Measurements from ENCODE around the gene ARL9.

The ARL9 gene

DNA sequence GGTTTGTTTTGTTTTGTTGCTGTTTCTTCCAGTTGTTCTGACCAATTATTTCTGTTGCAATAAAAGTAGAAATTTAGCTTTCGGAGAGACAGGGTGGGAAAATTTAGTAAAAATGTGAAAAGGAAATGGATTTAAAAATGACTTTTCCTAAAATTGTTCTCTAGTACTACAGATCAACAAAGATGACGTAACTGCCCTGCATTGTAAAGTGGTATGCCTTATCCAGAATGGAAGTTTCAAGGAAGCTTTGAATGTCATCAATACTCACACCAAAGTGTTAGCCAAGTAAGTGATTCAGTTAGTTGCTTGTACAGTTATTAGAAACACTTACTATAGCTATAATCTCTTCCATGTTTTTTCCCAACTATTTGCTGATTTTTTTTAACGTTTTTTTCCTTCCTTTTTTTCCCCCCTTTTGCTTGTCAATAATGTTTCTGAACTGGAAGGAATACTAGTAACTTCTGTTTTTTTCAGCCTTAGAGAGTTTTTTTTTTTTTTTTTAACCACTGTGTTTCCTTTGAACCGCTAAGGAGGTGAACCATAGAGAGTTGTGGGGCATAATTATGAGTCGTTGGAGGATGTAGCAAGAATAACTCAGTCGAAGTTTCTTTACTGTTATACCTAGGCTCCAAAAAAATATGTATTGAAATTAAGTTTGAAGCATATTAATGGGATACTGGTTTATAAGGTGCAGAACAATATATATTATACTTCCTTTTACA lies 35.9 kb upstream of the ARL9 start:
- Histone ChIP-seq H3K27me3 (ENCODE audit: insufficient read depth, low read length) (no peaks in the 10 kb centered on the region), H3K36me3 (ENCODE audit: insufficient read depth, low read depth, low read length) (peaks cover 49% of the 10 kb centered on the region), H3K27ac (ENCODE audit: low read length) (no peak overlapping the region), H3K4me3 (ENCODE audit: low read length) (peak overlapping the region; percentile 92; the same call in 1 of the 2 replicates), H3K9ac (ENCODE audit: low read depth, low read length) (peak overlapping the region; percentile 92; the same call in 1 of the 2 replicates), H3K9me3 (ENCODE audit: insufficient read depth, low read depth, low read length) (no peaks in the 10 kb centered on the region), H3K4me1 (ENCODE audit: insufficient read depth, low read length) (peaks cover 6% of the 10 kb centered on the region; the same call in 1 of the 2 replicates)

DNA sequence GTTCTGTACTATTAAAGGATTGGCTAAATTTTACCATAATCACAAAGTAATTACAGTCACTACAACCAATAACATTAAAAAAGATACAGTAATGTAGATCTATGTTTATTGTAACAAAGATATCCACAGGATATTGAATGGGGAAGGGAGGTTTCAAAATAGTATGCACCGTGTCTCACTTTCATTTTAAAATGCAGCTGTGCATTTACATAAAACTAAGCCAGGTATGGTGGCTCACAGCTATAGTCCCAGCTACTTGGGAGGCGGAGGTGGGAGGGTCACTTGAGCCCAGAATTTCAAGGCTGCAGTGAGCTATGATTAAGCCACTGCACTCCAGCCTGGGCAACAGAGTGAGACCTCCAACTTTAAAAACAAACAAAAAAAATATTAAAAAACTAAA lies 29.7 kb upstream of the ARL9 start:
- no peaks in the 10 kb centered on the region for H3K9me3 ChIP-seq (ENCODE audit: insufficient read depth, low read depth, low read length)
- peaks cover 96% of the 10 kb centered on the region for H3K36me3 ChIP-seq (ENCODE audit: insufficient read depth, low read depth, low read length)
- no peak overlapping the region for H3K27ac ChIP-seq (ENCODE audit: low read length)
- no peak overlapping the region for H3K4me3 ChIP-seq (ENCODE audit: low read length)
- H3K4me1 ChIP-seq (ENCODE audit: insufficient read depth, low read length): no peaks in the 10 kb centered on the region
- no peak overlapping the region for H3K9ac ChIP-seq (ENCODE audit: low read depth, low read length)
- H3K27me3 ChIP-seq (ENCODE audit: insufficient read depth, low read length): no peaks in the 10 kb centered on the region

DNA sequence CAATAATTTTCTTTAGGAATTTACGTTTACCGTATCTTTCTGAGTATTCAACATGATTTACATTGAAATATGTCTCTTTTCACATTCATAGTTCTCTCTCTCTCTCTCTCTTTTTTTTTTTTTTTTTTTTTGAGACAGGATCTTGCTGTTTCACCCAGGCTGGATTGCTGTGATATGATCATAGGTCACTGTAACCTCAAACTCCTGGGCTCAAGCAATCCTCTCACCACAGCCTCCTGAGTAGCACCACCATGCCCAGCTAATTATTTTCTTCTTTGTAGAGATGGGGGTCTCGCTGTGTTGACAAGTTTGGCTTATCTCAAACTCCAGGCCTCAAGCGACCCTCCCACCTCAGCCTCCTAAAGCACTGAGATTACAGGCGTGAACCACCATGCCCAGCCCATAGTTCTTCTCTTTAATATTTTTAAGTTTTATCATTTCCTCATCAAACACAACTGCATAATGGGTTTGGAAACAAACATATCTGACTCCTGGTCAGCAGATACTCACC lies 28.3 kb upstream of the ARL9 start:
- H3K4me1 ChIP-seq (ENCODE audit: insufficient read depth, low read length): no peaks in the 10 kb centered on the region
- no peak overlapping the region for H3K27ac ChIP-seq (ENCODE audit: low read length)
- peaks cover 88% of the 10 kb centered on the region for H3K36me3 ChIP-seq (ENCODE audit: insufficient read depth, low read depth, low read length)
- H3K9ac ChIP-seq (ENCODE audit: low read depth, low read length): no peak overlapping the region
- H3K9me3 ChIP-seq (ENCODE audit: insufficient read depth, low read depth, low read length): no peaks in the 10 kb centered on the region
- no peaks in the 10 kb centered on the region for H3K27me3 ChIP-seq (ENCODE audit: insufficient read depth, low read length)
- H3K4me3 ChIP-seq (ENCODE audit: low read length): no peak overlapping the region

DNA sequence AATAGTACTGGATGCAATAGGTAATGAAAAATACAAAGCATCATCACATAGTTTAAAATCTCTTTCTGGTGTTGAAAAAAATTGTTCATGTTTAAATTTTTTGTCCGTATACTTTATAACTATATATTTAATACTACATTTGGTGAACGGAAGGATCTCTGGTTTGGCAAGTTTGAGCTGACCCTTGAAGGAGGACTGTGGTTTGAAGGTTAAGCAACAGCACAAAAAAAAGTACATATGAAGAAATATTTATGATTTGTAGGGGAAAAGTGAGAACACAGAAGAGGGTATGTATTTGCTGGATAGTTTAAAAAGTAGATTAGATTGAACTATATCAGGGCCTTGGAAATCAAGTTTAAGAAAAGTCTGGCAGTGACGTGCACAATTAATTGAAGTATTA lies 24.9 kb upstream of the ARL9 start:
- H3K4me1 ChIP-seq (ENCODE audit: insufficient read depth, low read length): no peaks in the 10 kb centered on the region
- no peak overlapping the region for H3K27ac ChIP-seq (ENCODE audit: low read length)
- H3K9me3 ChIP-seq (ENCODE audit: insufficient read depth, low read depth, low read length): no peaks in the 10 kb centered on the region
- H3K9ac ChIP-seq (ENCODE audit: low read depth, low read length): no peak overlapping the region
- H3K4me3 ChIP-seq (ENCODE audit: low read length): no peak overlapping the region
- H3K27me3 ChIP-seq (ENCODE audit: insufficient read depth, low read length): no peaks in the 10 kb centered on the region
- peaks cover 92% of the 10 kb centered on the region for H3K36me3 ChIP-seq (ENCODE audit: insufficient read depth, low read depth, low read length)

DNA sequence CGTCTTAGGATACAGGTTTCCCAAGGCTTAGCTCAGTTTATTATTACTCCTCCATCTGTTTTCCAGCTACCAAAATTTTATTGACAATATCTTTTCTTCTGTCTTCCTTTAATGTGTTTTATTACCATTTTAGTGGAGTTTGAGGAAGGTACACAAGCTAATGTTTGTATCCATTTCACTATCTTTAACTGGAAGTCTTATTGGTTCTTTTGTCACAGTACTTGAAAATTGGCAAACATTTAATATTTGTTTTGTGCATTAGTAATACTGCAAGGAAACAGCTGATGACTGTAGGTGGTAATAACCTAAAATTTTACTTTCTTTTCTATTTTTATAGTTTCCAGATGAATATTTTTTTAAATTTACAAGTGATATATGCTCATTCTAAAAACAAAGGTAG lies 9.3 kb upstream of the ARL9 start:
- H3K4me3 ChIP-seq (ENCODE audit: low read length): no peak overlapping the region
- no peak overlapping the region for H3K9ac ChIP-seq (ENCODE audit: low read depth, low read length)
- H3K9me3 ChIP-seq (ENCODE audit: insufficient read depth, low read depth, low read length): no peaks in the 10 kb centered on the region
- no peak overlapping the region for H3K27ac ChIP-seq (ENCODE audit: low read length)
- no peaks in the 10 kb centered on the region for H3K4me1 ChIP-seq (ENCODE audit: insufficient read depth, low read length)
- H3K27me3 ChIP-seq (ENCODE audit: insufficient read depth, low read length): no peaks in the 10 kb centered on the region
- H3K36me3 ChIP-seq (ENCODE audit: insufficient read depth, low read depth, low read length): peaks cover 85% of the 10 kb centered on the region

DNA sequence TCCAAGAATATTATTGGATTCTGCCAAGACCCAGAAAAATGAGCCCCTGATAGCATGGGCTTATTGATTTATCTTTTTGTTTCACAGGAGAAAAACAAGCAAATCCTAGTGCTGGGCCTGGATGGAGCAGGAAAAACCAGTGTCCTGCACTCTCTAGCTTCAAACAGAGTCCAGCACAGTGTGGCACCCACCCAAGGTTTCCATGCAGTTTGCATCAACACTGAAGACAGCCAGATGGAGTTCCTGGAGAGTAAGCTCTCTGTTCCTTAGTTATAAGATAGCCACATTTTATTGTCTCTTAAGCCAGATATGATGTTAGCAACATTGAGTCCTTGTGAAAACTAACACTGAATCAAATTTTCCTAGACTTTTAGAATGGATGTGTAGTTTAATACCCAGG lies 5.5 kb downstream of the ARL9 start:
- H3K27ac ChIP-seq (ENCODE audit: low read length): no peak overlapping the region
- no peaks in the 10 kb centered on the region for H3K9me3 ChIP-seq (ENCODE audit: insufficient read depth, low read depth, low read length)
- H3K36me3 ChIP-seq (ENCODE audit: insufficient read depth, low read depth, low read length): no peaks in the 10 kb centered on the region
- H3K4me1 ChIP-seq (ENCODE audit: insufficient read depth, low read length): no peaks in the 10 kb centered on the region
- H3K27me3 ChIP-seq (ENCODE audit: insufficient read depth, low read length): peaks cover 15% of the 10 kb centered on the region
- no peak overlapping the region for H3K4me3 ChIP-seq (ENCODE audit: low read length)
- no peak overlapping the region for H3K9ac ChIP-seq (ENCODE audit: low read depth, low read length)

DNA sequence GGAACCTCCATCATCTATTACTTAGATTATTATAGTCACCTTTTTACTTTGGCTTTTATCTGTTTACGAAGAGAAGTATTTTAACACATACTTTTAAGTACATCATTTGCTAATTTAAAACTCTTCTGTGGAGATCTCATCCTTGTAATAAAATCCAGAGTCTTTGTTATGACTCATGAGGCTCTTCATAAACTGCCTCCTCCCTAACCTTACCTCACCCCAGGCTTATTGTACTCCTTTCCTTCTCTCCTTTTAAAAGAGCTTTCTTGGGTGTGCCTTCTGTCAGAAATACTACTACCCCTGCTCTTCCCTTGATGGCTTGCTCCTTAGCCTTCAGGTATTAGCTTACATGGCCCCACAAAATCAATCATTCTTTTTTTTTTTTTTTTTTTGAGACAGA lies 6.6 kb downstream of the ARL9 start:
- Histone ChIP-seq H3K36me3 (ENCODE audit: insufficient read depth, low read depth, low read length) (no peaks in the 10 kb centered on the region), H3K27me3 (ENCODE audit: insufficient read depth, low read length) (peaks cover 5% of the 10 kb centered on the region), H3K9ac (ENCODE audit: low read depth, low read length) (no peak overlapping the region), H3K4me1 (ENCODE audit: insufficient read depth, low read length) (no peaks in the 10 kb centered on the region), H3K9me3 (ENCODE audit: insufficient read depth, low read depth, low read length) (no peaks in the 10 kb centered on the region), H3K27ac (ENCODE audit: low read length) (no peak overlapping the region), H3K4me3 (ENCODE audit: low read length) (no peak overlapping the region)

DNA sequence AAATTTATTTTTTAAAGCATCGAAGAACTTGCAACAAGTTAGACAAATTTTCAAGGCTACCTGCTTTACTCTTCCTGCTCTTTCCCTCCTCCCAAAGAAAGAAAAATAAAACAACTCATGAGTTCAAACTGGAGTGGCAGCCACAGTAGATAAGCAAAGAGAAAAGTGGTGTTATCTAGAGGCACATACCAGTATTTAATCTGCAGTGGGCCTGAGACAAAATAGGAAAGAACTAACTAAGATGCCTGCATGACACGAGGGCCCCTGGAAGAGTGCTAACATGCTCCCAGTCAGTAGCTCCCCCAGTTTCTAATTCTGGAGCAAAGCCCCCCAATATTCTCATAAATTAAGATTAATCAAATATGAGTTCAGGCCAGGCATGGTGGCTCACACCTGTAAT lies 7.9 kb downstream of the ARL9 start:
- Histone ChIP-seq H3K36me3 (ENCODE audit: insufficient read depth, low read depth, low read length) (no peaks in the 10 kb centered on the region), H3K27me3 (ENCODE audit: insufficient read depth, low read length) (no peaks in the 10 kb centered on the region), H3K9me3 (ENCODE audit: insufficient read depth, low read depth, low read length) (no peaks in the 10 kb centered on the region), H3K4me1 (ENCODE audit: insufficient read depth, low read length) (no peaks in the 10 kb centered on the region), H3K4me3 (ENCODE audit: low read length) (no peak overlapping the region), H3K9ac (ENCODE audit: low read depth, low read length) (no peak overlapping the region), H3K27ac (ENCODE audit: low read length) (no peak overlapping the region)

DNA sequence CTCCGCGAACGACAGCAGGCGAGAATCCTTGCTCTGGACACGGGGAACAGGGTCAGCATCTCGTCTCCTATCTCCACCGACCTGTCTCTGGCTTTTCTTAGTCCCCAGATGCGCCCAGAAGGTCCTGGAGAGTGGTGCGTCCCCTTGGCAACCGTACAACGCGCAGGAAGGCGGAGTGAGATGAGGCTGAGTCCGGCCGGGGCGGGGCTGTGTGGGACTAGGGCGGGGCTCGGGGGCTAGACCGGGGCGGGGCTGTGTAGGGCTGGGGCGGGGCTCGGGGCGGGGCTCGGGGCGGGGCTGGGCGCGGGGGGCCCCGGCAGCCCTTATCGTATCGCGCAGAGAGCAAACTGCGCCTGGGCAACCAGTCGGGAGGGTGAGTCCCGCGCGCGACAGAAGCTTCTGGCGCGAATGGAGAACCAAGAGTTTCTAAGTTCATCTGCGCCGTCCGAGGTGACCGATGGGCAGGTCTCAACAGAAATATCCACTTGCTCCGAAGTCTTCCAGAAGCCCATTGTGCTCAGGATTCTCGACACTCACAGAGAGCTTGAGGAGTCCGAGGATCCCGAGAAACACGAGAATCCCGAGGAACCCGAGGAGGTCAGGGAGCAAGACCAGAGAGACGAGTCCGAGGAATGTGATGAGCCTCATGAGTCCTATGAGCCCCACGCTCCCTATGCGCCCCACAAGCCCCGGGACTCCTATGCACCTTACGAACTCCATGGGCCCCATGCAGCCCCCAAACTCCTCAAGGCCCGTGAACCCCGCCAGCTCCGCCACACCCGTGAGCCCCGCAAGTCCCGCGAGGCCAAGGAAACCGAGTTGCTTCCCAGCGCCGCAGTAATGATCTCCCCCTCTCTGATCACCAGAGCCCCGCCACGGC lies 24.9 kb downstream of the ARL9 start:
- Histone ChIP-seq H3K4me3 (ENCODE audit: low read length) (peak overlapping the region; percentile 91), H3K36me3 (ENCODE audit: insufficient read depth, low read depth, low read length) (no peaks in the 10 kb centered on the region), H3K9me3 (ENCODE audit: insufficient read depth, low read depth, low read length) (no peaks in the 10 kb centered on the region), H3K4me1 (ENCODE audit: insufficient read depth, low read length) (no peaks in the 10 kb centered on the region), H3K9ac (ENCODE audit: low read depth, low read length) (peak overlapping the region; percentile 71; the same call in 1 of the 2 replicates), H3K27me3 (ENCODE audit: insufficient read depth, low read length) (peaks cover 57% of the 10 kb centered on the region), H3K27ac (ENCODE audit: low read length) (no peak overlapping the region)

DNA sequence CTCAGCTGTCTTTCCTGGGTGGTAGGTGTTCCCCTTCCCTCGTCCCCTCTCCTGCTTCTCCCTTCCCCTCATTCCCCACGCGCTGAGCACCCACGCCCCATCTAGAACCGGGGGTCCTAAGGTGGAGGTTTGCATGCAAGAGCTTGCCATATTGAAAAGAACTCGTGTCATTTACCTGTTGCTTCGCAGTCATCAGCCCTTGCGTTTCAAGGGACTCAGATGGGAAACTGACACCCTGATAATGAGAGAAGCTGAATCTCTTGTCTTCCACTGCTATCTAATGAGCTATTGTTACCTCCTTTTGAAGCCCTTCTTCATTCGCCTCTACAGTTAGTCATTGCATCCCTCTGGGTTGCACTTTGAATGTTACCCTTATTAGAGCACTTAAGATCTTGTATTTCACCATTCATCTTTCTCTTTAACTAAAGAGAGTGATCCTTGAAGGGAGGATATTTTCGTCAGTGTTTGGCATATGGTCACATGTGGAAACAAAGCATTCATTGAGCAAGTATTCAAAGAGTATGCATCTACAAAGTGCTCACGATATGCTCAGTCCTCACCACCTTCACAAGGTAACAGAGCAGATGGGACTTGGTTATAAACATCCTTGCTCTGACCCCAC lies 25.7 kb downstream of the ARL9 start:
- Histone ChIP-seq H3K4me1 (ENCODE audit: insufficient read depth, low read length) (no peaks in the 10 kb centered on the region), H3K4me3 (ENCODE audit: low read length) (peak overlapping the region; percentile 91), H3K27ac (ENCODE audit: low read length) (no peak overlapping the region), H3K36me3 (ENCODE audit: insufficient read depth, low read depth, low read length) (no peaks in the 10 kb centered on the region), H3K27me3 (ENCODE audit: insufficient read depth, low read length) (peaks cover 57% of the 10 kb centered on the region), H3K9me3 (ENCODE audit: insufficient read depth, low read depth, low read length) (no peaks in the 10 kb centered on the region), H3K9ac (ENCODE audit: low read depth, low read length) (peak overlapping the region; percentile 71; the same call in 1 of the 2 replicates)

DNA sequence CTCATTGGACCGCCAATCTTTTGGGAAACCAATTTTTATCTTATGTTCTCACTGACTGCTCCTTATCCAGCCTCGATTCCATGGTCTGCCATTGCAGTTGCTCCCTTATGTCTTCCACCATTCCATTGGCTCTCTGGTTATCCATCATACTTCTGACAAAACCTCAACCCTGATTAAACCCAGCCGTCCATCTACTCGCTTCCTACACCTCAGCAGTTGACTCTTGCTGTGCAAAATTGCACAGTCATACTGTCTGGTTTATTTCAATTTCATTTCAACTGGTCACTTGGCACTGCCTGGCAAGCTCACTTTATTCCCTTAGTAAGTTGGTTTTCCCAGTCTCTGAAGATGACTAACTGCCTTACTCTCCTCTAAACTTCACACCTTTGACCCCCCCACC lies 26.2 kb downstream of the ARL9 start:
- Histone ChIP-seq H3K36me3 (ENCODE audit: insufficient read depth, low read depth, low read length) (no peaks in the 10 kb centered on the region), H3K4me3 (ENCODE audit: low read length) (no peak overlapping the region), H3K9ac (ENCODE audit: low read depth, low read length) (no peak overlapping the region), H3K27ac (ENCODE audit: low read length) (no peak overlapping the region), H3K27me3 (ENCODE audit: insufficient read depth, low read length) (peaks cover 57% of the 10 kb centered on the region), H3K4me1 (ENCODE audit: insufficient read depth, low read length) (no peaks in the 10 kb centered on the region), H3K9me3 (ENCODE audit: insufficient read depth, low read depth, low read length) (no peaks in the 10 kb centered on the region)

Measured in iPS-20b (cell line).